Endodermal cell (in vitro differentiated cells): ENCODE results near the gene TBCK. TPM values are rescaled to one million over a fixed set of nuclear protein-coding genes. Genes with fewer than 3 reads are reported as not detected.

Source experiments
- DNase-seq: peaks from one replicate; pipeline ENCODE4 v3.0.0-alpha.2; 2017
- H3K27ac ChIP-seq: 2 replicates; pipeline ENCODE4 v1.5.1; 2013; ENCODE audit warnings: mild to moderate bottlenecking, low read depth, low read length, moderate library complexity
- H3K27me3 ChIP-seq: 2 replicates; pipeline ENCODE4 v1.6.1; 2013; ENCODE audit warnings: mild to moderate bottlenecking, low read length, moderate library complexity; ENCODE audit not compliant: insufficient read depth, control insufficient read depth, poor library complexity, severe bottlenecking
- H3K36me3 ChIP-seq: 2 replicates; pipeline ENCODE4 v1.7.0; 2013; ENCODE audit warnings: mild to moderate bottlenecking, low read length, moderate library complexity; ENCODE audit not compliant: control insufficient read depth, insufficient read depth
- H3K4me1 ChIP-seq: one replicate; pipeline ENCODE4 v1.7.0; 2013; ENCODE audit warnings: low read length; ENCODE audit not compliant: control insufficient read depth, insufficient read depth
- H3K4me3 ChIP-seq: 2 replicates; pipeline ENCODE4 v1.5.1; 2013; ENCODE audit warnings: mild to moderate bottlenecking, low read length, moderate library complexity
- H3K9ac ChIP-seq: 2 replicates; pipeline ENCODE4 v1.6.1; 2013; ENCODE audit warnings: mild to moderate bottlenecking, low read length, moderate library complexity; ENCODE audit not compliant: poor library complexity, severe bottlenecking; ENCODE audit errors: extremely low read depth
- H3K9me3 ChIP-seq: 2 replicates; pipeline ENCODE4 v1.6.1; 2013; ENCODE audit warnings: mild to moderate bottlenecking, low read length, moderate library complexity; ENCODE audit not compliant: control insufficient read depth
- H3K27ac Mint-ChIP-seq: 2 replicates; pipeline ENCODE4 v1.8.0; 2020; ENCODE audit warnings: mixed read lengths
- H3K27me3 Mint-ChIP-seq: 2 replicates; pipeline ENCODE4 v1.8.0; 2021; ENCODE audit warnings: mild to moderate bottlenecking, mixed read lengths; ENCODE audit not compliant: insufficient read depth
- H3K36me3 Mint-ChIP-seq: 2 replicates; pipeline ENCODE4 v1.8.0; 2020; ENCODE audit warnings: low read depth, mixed read lengths
- H3K4me1 Mint-ChIP-seq: 2 replicates; pipeline ENCODE4 v1.8.0; 2020; ENCODE audit warnings: mixed read lengths
- H3K4me3 Mint-ChIP-seq: 2 replicates; pipeline ENCODE4 v1.8.0; 2020; ENCODE audit warnings: mild to moderate bottlenecking, moderate library complexity, mixed read lengths
- H3K9me3 Mint-ChIP-seq: 2 replicates; pipeline ENCODE4 v1.8.0; 2020; ENCODE audit warnings: mild to moderate bottlenecking, mixed read lengths
- WGBS, 2 experiments: methylation state at CpG; one replicate each; pipeline versions ENCODE4 v1.1.5 to v1.1.7; 2013; ENCODE audit warnings: missing lambda C conversion rate in 2 of 2, mixed read lengths in 1 of 2; ENCODE audit not compliant: insufficient coverage in 1 of 2, insufficient read length in 1 of 2; 5-methylcytosine and 5-hydroxymethylcytosine counted together
- total RNA-seq, 2 donors: library from RNA; stranded (reverse); fragmentation: NEBNext Ultra II Directional in 1 of 2; extraction: Animal tissue kit (Norgen Biotek cat#: 25700) in 1 of 2; gene quantifications; 2 replicates in 1 of 2; 3 replicates in 1 of 2; pipeline ENCODE4 v1.2.1, GENCODE V29; 2021
- TF ChIP-seq, protein P1 (sequence below): fragments of 200-600 bp; sonication (generic); conservative IDR thresholded peaks from 2 replicates; pipeline ENCODE4 v1.5.0; 2021; ENCODE audit warnings: antibody characterized with exemption, mild to moderate bottlenecking

The TBCK gene
- total RNA-seq, 2 donors from 2014 or later: 48.3 to 52.9 TPM

DNA sequence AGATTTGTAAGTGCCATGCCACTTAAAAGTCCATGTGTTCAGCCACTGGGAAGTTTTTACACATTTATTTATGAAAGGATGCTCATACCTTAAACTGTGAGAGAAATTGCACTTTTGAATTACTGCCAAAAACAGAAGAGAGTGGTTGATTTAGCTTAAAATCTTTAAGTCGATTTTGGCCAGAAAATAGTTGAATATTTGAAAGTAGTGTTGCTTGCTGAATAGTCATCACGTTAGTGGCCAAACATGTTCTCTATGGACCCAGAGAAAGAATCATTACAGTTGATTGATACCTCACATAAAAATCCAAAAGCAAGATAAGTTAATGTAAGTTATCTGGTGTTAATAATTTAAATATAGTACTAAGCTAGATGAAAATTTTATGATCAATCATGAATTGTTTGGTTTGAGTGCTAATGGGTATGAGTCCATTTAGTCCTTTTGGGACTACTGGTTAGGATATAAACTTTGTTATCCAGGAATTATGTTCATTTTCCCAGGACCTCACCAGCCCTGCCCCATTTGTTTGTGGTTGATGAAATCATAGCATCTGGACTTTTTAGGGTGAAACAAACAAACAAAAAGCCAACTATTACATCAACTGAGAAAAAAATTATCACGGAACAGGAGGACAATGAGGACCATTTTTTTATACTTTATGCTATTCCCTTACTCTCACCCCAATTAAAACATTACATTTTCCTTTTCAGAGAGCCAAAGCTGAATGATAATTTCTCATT is 46.2 kb upstream of the TBCK start:
- no peak overlapping the region for H3K4me3 Mint-ChIP-seq
- no peaks in the 10 kb centered on the region for H3K27me3 Mint-ChIP-seq
- Histone ChIP-seq H3K27me3 (no peaks in the 10 kb centered on the region), H3K27ac (no peak overlapping the region), H3K36me3 (no peaks in the 10 kb centered on the region), H3K9me3 (no peaks in the 10 kb centered on the region), H3K4me1 (no peaks in the 10 kb centered on the region), H3K9ac (no peak overlapping the region), H3K4me3 (no peak overlapping the region)
- 86 to 94% methylated on average over 3 of the region's 3 CpGs for WGBS, 2 experiments
- peaks cover 3% of the 10 kb centered on the region for H3K4me1 Mint-ChIP-seq
- no peaks in the 10 kb centered on the region for H3K9me3 Mint-ChIP-seq
- no peak overlapping the region for H3K27ac Mint-ChIP-seq
- DNase-seq: no peak
- TF ChIP-seq, protein P1, sequence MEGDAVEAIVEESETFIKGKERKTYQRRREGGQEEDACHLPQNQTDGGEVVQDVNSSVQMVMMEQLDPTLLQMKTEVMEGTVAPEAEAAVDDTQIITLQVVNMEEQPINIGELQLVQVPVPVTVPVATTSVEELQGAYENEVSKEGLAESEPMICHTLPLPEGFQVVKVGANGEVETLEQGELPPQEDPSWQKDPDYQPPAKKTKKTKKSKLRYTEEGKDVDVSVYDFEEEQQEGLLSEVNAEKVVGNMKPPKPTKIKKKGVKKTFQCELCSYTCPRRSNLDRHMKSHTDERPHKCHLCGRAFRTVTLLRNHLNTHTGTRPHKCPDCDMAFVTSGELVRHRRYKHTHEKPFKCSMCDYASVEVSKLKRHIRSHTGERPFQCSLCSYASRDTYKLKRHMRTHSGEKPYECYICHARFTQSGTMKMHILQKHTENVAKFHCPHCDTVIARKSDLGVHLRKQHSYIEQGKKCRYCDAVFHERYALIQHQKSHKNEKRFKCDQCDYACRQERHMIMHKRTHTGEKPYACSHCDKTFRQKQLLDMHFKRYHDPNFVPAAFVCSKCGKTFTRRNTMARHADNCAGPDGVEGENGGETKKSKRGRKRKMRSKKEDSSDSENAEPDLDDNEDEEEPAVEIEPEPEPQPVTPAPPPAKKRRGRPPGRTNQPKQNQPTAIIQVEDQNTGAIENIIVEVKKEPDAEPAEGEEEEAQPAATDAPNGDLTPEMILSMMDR: no peak
- H3K36me3 Mint-ChIP-seq: no peaks in the 10 kb centered on the region

DNA sequence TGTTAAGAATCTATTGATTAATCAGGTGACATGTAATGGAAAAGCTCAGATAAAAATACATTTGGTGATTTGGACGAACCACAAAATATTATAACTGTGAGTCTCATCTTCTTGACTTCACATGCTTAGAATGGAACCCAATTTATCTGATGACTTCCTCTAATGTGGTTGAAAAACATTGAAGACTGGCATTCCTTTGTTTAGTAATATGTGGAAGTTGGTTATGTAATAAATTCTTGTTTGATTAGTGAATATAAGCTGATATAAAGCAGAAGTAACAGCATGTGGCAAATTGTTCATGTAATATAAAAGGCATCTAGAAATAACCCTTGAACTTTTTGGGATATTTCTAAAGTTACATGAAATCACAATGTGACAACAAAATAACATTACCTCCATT is 42.9 kb upstream of the TBCK start:
- Histone ChIP-seq H3K36me3 (no peaks in the 10 kb centered on the region), H3K27me3 (no peaks in the 10 kb centered on the region), H3K27ac (no peak overlapping the region), H3K9me3 (no peaks in the 10 kb centered on the region), H3K9ac (no peak overlapping the region), H3K4me1 (no peaks in the 10 kb centered on the region), H3K4me3 (no peak overlapping the region)
- Mint-ChIP-seq H3K36me3 (no peaks in the 10 kb centered on the region), H3K4me3 (no peak overlapping the region), H3K9me3 (no peaks in the 10 kb centered on the region), H3K4me1 (peaks cover 4% of the 10 kb centered on the region), H3K27ac (no peak overlapping the region), H3K27me3 (no peaks in the 10 kb centered on the region)
- 90 to 100% methylated on average over 1 of the region's 1 CpG for WGBS, 2 experiments
- no peak for DNase-seq
- TF ChIP-seq, protein P1: no peak

DNA sequence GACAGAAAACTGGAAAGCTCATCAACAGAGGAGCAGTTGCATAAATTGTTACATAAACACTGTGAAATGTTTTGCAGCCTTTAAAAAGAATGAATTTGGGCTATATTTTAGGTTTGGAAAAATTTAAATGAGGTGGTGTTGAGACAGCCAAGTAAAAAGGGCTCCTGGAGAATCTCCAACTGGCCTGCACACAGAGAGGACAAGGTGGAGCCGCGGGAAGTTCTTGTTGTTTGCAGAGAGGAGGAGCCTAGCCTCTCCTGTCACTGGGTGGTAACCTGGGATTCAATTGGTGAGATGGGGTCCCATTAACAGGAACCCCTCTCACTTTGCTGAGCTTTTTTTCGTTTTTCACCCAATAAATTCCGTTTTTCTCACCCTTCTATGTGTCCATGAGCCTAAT is 39.2 kb upstream of the TBCK start:
- Mint-ChIP-seq H3K36me3 (no peaks in the 10 kb centered on the region), H3K27me3 (no peaks in the 10 kb centered on the region), H3K4me1 (peaks cover 4% of the 10 kb centered on the region), H3K9me3 (no peaks in the 10 kb centered on the region), H3K27ac (no peak overlapping the region), H3K4me3 (no peak overlapping the region)
- H3K9ac ChIP-seq: no peak overlapping the region
- TF ChIP-seq, protein P1: no peak
- no peaks in the 10 kb centered on the region for H3K36me3 ChIP-seq
- no peaks in the 10 kb centered on the region for H3K27me3 ChIP-seq
- no peak overlapping the region for H3K4me3 ChIP-seq
- no peaks in the 10 kb centered on the region for H3K9me3 ChIP-seq
- DNase-seq: peak; percentile 62
- no peak overlapping the region for H3K27ac ChIP-seq
- no peaks in the 10 kb centered on the region for H3K4me1 ChIP-seq
- WGBS, 2 experiments: 77 to 83% methylated on average over 2 to 4 of the region's 4 CpGs
